Measurements from ENCODE around the gene NEO1. TPM values are rescaled to one million over a fixed set of nuclear protein-coding genes. Genes with fewer than 3 reads are reported as not detected.

NEO1 gene
- total and polyA plus RNA-seq, 9 of the 15 experiments (the other 6 are each of a cell fraction or from before 2014, with no cell fraction given) = 0.08 to 1.7 (median 0.48) TPM

- intact Hi-C loops (cut with micrococcal nuclease) (no loop called here), in situ Hi-C loops (cut with MboI) (no loop called here)
- ATAC-seq = no peak
- Histone ChIP-seq H3K36me3 (ENCODE audit: control insufficient read depth, insufficient read depth, low read length) (no peaks in the 10 kb centered on the region), H4K20me1 (replicated peaks; ENCODE audit: control insufficient read depth, insufficient read depth, low read length) (no peaks in the 10 kb centered on the region), H3K27me3 (ENCODE audit: control insufficient read depth in 2 of 2, insufficient read depth in 2 of 2, low read length in 2 of 2) (peaks cover 11 to 18% of the 10 kb centered on the region in 2 experiments), H3K4me1 (replicated peaks in 1 of 2; ENCODE audit: control insufficient read depth in 2 of 2, insufficient read depth in 2 of 2, low read length in 2 of 2) (no peaks in the 10 kb centered on the region), H3K9ac (ENCODE audit: insufficient read depth in 1 of 2, low read depth in 2 of 2, low read length in 2 of 2) (no peak overlapping the region), H3K9me3 (replicated peaks; ENCODE audit: control insufficient read depth, insufficient read depth, low read depth, low read length) (no peaks in the 10 kb centered on the region), H3K79me2 (ENCODE audit: control insufficient read depth, insufficient read depth, low read length) (no peaks in the 10 kb centered on the region), H3K4me3 (no peak overlapping the region), H3K4me2 (ENCODE audit: insufficient read depth, low read length) (no peak overlapping the region), H3K27ac (ENCODE audit: extremely low read depth, low read depth, low read length) (no peak overlapping the region), H3K9me1 (ENCODE audit: control insufficient read depth, insufficient read depth, low read length) (no peaks in the 10 kb centered on the region), H2AFZ (ENCODE audit: low read depth, low read length) (no peak overlapping the region)
- WGBS (ENCODE audit: insufficient coverage, low coverage, missing lambda C conversion rate) = 2% methylated on average over 2 of the region's 2 CpGs
- TF ChIP-seq WHSC1 (IDR thresholded peaks at IDR 0.05; ENCODE audit: low read length) (no peak), MXI1 (IDR thresholded peaks at IDR 0.05; ENCODE audit: low read depth, low read length) (no peak), GABPB1 (CRISPR knock-in tag; IDR thresholded peaks at IDR 0.05) (no peak), HOMEZ (CRISPR knock-in tag; IDR thresholded peaks at IDR 0.05) (no peak), ILK (tag; IDR thresholded peaks at IDR 0.05; ENCODE audit: borderline replicate concordance, low read depth) (no peak), HDAC3 (IDR thresholded peaks at IDR 0.05; ENCODE audit: borderline replicate concordance, partially characterized antibody) (no peak), EWSR1 (IDR thresholded peaks at IDR 0.05; ENCODE audit: borderline replicate concordance, low read depth, partially characterized antibody) (no peak), ZNF395 (CRISPR knock-in tag; IDR thresholded peaks at IDR 0.05) (no peak), LCOR (CRISPR knock-in tag; IDR thresholded peaks at IDR 0.05) (no peak), STAT6 (CRISPR knock-in tag; IDR thresholded peaks at IDR 0.05) (no peak)
- CTCF ChIA-PET (ENCODE audit: low intra/inter-chr PET ratio) = interaction anchor here (0.6 kb wide), 1 partner anchor 297 kb away, joined by 3 read pairs; no protein-coding TSS in a partner anchor
- POLR2A ChIA-PET = no interaction called here
- no peak for DNase-seq (ENCODE audit: extremely low read depth in 1 of 4, low spot score in 3 of 4)
- FAIRE-seq = no peak
- BruUV-seq (replicated peaks) = no TSS peak
Observed at GRCh38 chr15:73035221-73035620, 17.0 kb upstream of the NEO1 start.
